HG03103 (cell line): ENCODE data around the gene PPFIBP1.
"Not testable (repeated sequence)": the region's sequence is repeated elsewhere in the genome, so short reads cannot be mapped to it uniquely, and the experiment has no call there.

ENCODE experiments used
- ATAC-seq: cut with Tn5 transposase; IDR thresholded peaks from one replicate; pipeline ENCODE4 v1.9.1; 2021; ENCODE audit warnings: low read depth; ENCODE audit not compliant: unreplicated experiment

Gene PPFIBP1

DNA sequence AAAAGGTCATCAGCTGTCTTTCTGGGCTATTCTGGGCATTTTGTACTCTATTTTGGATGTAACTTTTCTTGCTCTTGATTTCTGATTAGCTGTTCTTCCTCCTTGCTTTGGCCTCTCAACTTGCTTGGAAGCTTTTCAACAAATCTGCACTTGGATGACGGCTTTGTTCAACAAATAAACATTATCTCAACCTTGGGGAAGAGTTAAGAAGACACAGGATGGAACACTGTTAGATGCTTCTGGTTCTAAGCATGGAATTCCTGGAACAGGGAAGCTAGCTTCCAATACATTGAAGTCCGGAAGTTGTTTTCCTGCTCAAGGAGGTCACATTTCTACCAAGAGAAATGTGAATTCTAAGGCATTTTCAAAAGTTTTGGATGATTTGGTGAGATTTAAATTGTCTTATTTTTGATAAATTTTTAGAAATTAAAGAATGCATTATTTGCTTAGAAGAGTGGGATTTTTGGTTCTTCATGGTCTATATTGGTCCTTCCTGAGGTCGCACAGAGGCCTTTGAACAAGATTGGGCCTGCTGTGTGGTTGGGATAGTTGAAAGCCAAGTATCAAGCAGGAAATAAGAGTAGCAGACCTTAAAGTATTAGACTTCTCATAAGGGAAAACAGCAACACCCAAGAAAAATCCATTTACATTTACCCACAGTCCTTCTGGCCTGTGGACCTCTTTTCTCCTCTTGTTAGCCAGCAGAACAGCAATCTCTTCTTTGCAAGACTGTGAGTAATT lies 59.2 kb downstream of the PPFIBP1 start:
- ATAC-seq, result no peak

GRCh38 chr12:27583981-27584380 lies 60.0 kb downstream of the PPFIBP1 start:
- ATAC-seq, result no peak

DNA sequence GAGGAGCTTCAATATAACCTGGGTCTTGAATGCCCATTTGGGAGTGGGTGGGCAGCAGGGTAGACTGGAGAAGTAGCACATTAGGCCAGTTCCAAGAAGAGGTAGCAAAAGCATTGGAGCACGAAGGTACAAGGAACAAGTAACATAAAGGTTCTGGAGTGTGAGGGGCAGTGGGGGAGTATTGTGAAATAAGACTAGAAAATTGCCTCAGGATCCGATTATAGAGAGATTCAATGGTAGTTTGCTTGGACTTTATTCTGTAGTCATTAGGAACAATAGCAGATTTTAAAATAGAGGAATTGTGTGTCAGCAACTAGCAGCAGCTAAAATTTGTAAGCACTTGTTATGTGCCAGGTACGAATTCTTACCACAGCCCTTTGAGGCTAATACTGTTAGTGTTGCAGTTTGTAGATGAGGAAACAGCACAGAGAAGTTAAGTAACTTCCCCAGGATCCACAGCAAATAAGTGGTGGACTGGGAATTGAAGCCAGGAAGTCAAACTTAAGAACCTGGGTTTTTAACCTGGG lies 61.8 kb downstream of the PPFIBP1 start:
- no peak for ATAC-seq

- not testable (repeated sequence) for ATAC-seq
Measured at GRCh38 chr12:27588075-27588730, 64.2 kb downstream of the PPFIBP1 start.

- ATAC-seq, result no peak
Measured at GRCh38 chr12:27588776-27589175, 64.8 kb downstream of the PPFIBP1 start.

- no peak for ATAC-seq
Measured at GRCh38 chr12:27589419-27589818, 65.4 kb downstream of the PPFIBP1 start.

GRCh38 chr12:27591698-27592097 lies 67.7 kb downstream of the PPFIBP1 start:
- ATAC-seq, result not testable (repeated sequence)

GRCh38 chr12:27592548-27592947 lies 68.5 kb downstream of the PPFIBP1 start:
- no peak for ATAC-seq

GRCh38 chr12:27593266-27593665 lies 69.3 kb downstream of the PPFIBP1 start:
- no peak for ATAC-seq

GRCh38 chr12:27595231-27595642 lies 71.2 kb downstream of the PPFIBP1 start:
- no peak for ATAC-seq

GRCh38 chr12:27598866-27599265 lies 74.9 kb downstream of the PPFIBP1 start:
- ATAC-seq, result not testable (repeated sequence)

- not testable (repeated sequence) for ATAC-seq
Measured at GRCh38 chr12:27601056-27601828, 77.2 kb downstream of the PPFIBP1 start.

DNA sequence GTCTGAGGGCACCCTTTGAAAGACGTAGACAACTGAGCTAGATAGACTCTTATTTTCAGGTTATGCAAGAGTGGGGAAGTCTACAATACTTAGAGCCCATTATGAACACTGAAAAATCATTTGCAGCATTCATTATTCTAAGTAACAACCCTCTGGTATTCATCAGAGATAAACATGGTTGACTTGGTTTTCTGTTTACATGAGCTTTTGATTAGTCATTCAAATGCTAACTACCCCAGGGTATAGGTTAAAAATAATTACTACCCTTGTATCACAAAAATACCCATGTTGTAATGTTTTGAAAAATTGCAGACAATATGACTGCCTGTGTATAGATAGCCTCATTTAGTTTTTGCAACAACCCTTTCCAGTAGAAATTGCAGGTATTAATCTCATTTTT lies 78.5 kb downstream of the PPFIBP1 start:
- ATAC-seq, result no peak

- ATAC-seq, result no peak
Measured at GRCh38 chr12:27604431-27604830, 80.4 kb downstream of the PPFIBP1 start.

DNA sequence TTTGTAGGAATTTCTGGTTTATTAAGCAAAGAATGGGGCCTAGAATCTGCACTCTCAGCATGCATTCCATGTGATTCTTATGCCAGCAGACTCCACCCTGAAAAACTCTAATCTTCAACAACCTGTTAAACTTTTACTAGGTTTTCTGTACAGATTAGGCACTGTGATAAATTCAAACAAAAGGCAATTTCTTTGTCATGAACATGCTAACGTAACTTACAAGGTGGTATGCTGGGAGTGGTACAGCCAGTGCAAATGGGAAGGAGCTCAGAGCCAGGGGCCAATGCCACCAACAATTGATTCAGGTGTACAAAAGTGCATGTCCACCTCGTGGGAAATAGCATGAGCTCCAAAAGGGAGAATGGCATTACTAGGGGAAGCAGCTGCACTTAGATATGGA lies 83.0 kb downstream of the PPFIBP1 start:
- no peak for ATAC-seq

DNA sequence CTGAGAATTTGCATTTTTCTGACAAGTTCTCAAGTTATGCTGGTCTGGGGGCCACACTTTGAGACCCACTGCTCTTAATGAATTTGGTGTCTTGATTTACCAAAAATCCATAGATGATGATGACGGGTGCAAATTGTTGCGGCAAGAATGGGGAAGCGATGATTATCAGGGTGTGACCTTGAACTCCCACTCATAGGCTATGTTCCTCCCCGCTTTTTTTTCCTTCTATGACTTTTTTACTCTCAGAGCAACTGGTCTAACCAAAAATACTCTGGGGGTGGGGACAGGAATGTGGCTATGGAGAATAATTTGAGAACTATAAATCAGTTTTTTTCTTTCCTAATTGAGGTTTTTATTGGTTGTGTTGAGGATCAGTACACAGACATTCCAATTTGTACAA lies 83.6 kb downstream of the PPFIBP1 start:
- no peak for ATAC-seq

DNA sequence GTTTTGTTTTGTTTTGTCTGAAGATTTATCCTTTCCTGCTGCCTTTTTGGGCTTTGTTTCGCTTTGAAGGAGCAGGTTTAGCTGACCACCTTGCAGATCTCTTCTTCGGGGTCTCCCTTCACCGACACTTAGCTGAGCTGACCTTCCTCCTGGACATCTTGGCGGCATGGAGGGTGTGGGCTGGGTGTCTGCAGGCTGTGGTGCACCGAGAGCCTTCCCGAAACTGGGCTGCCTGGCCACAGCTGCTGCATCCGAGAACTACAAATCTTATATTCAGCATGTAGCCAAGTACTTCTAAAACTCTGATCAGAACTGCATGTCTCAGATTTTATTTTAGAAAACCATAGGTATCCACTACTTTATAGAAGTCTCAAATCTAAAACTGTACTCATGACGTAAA lies 84.9 kb downstream of the PPFIBP1 start:
- ATAC-seq, result no peak

- no peak for ATAC-seq
Measured at GRCh38 chr12:27610374-27610773, 86.4 kb downstream of the PPFIBP1 start.

- ATAC-seq, result no peak
Measured at GRCh38 chr12:27614386-27614785, 90.4 kb downstream of the PPFIBP1 start.

DNA sequence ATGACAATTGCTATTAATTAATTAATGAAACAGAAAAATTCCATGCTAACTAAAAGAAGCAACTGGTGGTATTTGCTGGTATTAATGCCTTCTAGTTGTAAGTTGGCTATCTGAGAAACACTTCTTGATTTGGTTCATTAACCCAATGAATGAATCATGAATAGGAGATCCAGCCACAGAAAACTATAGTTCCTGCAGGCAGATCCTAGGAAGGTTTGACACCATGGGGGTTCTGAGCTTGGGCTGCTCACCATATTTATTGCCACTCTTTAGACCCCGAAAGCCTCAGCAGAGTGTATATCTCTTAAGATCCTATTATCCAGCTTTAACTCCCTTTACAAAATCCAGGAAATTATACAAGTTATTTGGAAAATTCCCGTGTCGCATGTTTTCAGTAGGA lies 90.9 kb downstream of the PPFIBP1 start:
- ATAC-seq, result no peak

- no peak for ATAC-seq
Measured at GRCh38 chr12:27615331-27615891, 91.4 kb downstream of the PPFIBP1 start.
